PC-3 (cell line): Measurements from ENCODE around the gene TTC6. TPM values are rescaled to one million over a fixed set of nuclear protein-coding genes. Genes with fewer than 3 reads are reported as not detected.

Experiments
- ATAC-seq: fragments of 200-7000 bp; cut with Tn5 transposase; 2 replicates; pipeline ENCODE4 v1.9.1; 2020; ENCODE audit warnings: mild to moderate bottlenecking, moderate library complexity
- BruUV-seq: library from RNA; stranded (reverse); fragments of 400-500 nt; replicated peaks from 2 replicates; lab custom pipeline; 2021; lab: Mats Ljungman, UMichigan
- CTCF ChIA-PET: fragments of 300-600 bp; sonication (Branson Sonifier 250); formaldehyde crosslinking; loops from one replicate; lab custom pipeline; 2022; ENCODE audit warnings: antibody characterized with exemption; lab: Charles Lee
- POLR2A ChIA-PET: fragments of 300-600 bp; sonication (Branson Sonifier 250); formaldehyde crosslinking; loops from one replicate; lab custom pipeline; 2022; ENCODE audit warnings: antibody characterized with exemption; ENCODE audit not compliant: unreplicated experiment; lab: Charles Lee
- DNase-seq: peaks from one replicate; pipeline ENCODE4 v3.0.0-alpha.2; 2015
- H2AFZ ChIP-seq: fragments of 300-600 bp; sonication (generic); 2 replicates; pipeline ENCODE4 v1.6.0; 2016; ENCODE audit warnings: antibody characterized with exemption, low read length
- H3F3A ChIP-seq: fragments of 300-600 bp; sonication (generic); one replicate; pipeline ENCODE4 v1.6.0; 2017; ENCODE audit warnings: antibody characterized with exemption, low read length, control low read depth, mild to moderate bottlenecking; ENCODE audit not compliant: unreplicated experiment
- H3K27ac ChIP-seq: fragments of 300-600 bp; sonication (generic); 2 replicates; pipeline ENCODE4 v1.5.1; 2016; ENCODE audit warnings: mild to moderate bottlenecking, low read length
- H3K27me3 ChIP-seq: fragments of 300-600 bp; sonication (generic); 2 replicates; pipeline ENCODE4 v1.6.1; 2016; ENCODE audit warnings: low read length, mixed read lengths
- H3K36me3 ChIP-seq: fragments of 300-600 bp; sonication (generic); 2 replicates; pipeline ENCODE4 v1.6.1; 2016; ENCODE audit warnings: low read depth, mixed run types, low read length, mixed read lengths
- H3K4me1 ChIP-seq: fragments of 300-600 bp; sonication (generic); 2 replicates; pipeline ENCODE4 v1.5.1; 2016; ENCODE audit warnings: low read length; ENCODE audit not compliant: insufficient read depth
- H3K4me2 ChIP-seq: fragments of 300-600 bp; sonication (generic); 2 replicates; pipeline ENCODE4 v1.6.0; 2016; ENCODE audit warnings: low read length
- H3K4me3 ChIP-seq: fragments of 300-600 bp; sonication (generic); 2 replicates; pipeline ENCODE4 v1.5.1; 2016; ENCODE audit warnings: mild to moderate bottlenecking, low read length, mixed read lengths
- H3K79me2 ChIP-seq: fragments of 300-600 bp; sonication (generic); 2 replicates; pipeline ENCODE4 v1.6.1; 2017; ENCODE audit warnings: low read length, mixed read lengths
- H3K9ac ChIP-seq: fragments of 300-600 bp; sonication (generic); 2 replicates; pipeline ENCODE4 v1.6.0; 2016; ENCODE audit warnings: mild to moderate bottlenecking, low read length
- H3K9me2 ChIP-seq: fragments of 300-600 bp; sonication (generic); replicated peaks from 2 replicates; pipeline ENCODE4 v1.6.1; 2016; ENCODE audit warnings: mixed run types, low read length, mixed read lengths
- H3K9me3 ChIP-seq: fragments of 300-600 bp; sonication (generic); 2 replicates; pipeline ENCODE4 v1.6.1; 2016; ENCODE audit warnings: low read length, mixed read lengths
- H4K20me1 ChIP-seq: fragments of 300-600 bp; sonication (generic); 2 replicates; pipeline ENCODE4 v1.6.1; 2016; ENCODE audit warnings: low read length, mixed read lengths
- EZH2 ChIP-seq: fragments of 300-600 bp; sonication (generic); IDR thresholded peaks from one replicate; pipeline ENCODE4 v1.6.1; 2017; ENCODE audit warnings: antibody characterized with exemption, mild to moderate bottlenecking, low read length; ENCODE audit not compliant: unreplicated experiment
- EZH2phosphoT487 ChIP-seq: fragments of 300-600 bp; sonication (generic); IDR thresholded peaks from 2 replicates; pipeline ENCODE4 v1.6.1; 2018; ENCODE audit warnings: mild to moderate bottlenecking, antibody characterized with exemption, low read length, borderline replicate concordance
- intact Hi-C: fragments of 100-400 bp; cut with micrococcal nuclease; formaldehyde crosslinking; loops from 2 replicates; pipeline ENCODE4 v1.9.0; 2023
- total RNA-seq: library from RNA; depleted of rRNA; stranded (reverse); fragments of >200 nt; gene quantifications from 2 replicates; pipeline ENCODE4 v1.2.3, GENCODE V29; 2014
- TF ChIP-seq, protein P1 (sequence below): fragments of 300-600 bp; sonication (generic); conservative IDR thresholded peaks from 2 replicates; pipeline ENCODE4 v1.5.1; 2017; ENCODE audit warnings: antibody characterized with exemption, low read depth, mild to moderate bottlenecking, low read length

TTC6 gene
- total RNA-seq, 1 experiment from 2014 or later: 13.4 TPM

DNA sequence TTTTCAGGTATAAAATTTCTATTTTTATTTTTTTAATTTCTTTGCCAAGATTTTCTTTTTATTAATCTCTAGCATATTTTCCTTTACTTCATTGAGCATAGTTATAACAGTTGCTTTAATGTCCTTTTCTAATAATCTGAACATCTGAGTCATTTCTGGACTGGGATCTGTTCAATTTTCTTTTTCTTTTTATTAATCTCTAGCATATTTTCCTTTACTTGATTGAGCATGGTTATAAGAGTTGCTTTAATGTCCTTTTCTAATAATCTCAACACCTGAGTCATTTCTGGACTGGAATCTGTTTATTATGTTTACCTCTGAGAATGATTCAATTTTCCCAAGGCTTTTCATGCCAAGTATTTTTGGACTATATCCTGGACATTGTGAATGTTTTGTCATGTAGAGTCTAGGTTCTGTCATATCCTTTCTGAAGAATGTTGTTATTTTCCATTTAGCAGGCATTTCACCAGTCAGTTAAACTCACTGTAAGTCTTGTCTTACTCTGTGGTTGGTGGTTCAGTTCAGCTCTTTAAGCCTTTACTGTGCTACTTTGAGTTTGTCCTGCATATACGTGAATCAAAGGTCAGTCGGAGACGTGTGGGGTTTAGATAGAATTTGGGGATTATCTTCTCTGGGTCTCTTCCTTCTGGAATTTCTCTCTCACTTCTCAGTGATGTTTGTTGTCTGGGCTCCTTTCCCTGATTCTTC is 20.3 kb downstream of the TTC6 start:
- Histone ChIP-seq H3K4me3 (no peak overlapping the region), H3K36me3 (peaks cover 38% of the 10 kb centered on the region), H3K27ac (peak overlapping the region; percentile 49), H3K79me2 (no peaks in the 10 kb centered on the region), H3K9ac (no peak overlapping the region), H3K9me3 (peaks cover 27% of the 10 kb centered on the region), H3K4me1 (peaks cover 3% of the 10 kb centered on the region; the same call in 1 of the 2 replicates), H3K9me2 (no peaks in the 10 kb centered on the region), H4K20me1 (no peaks in the 10 kb centered on the region), H2AFZ (no peak overlapping the region), H3F3A (peaks cover 3% of the 10 kb centered on the region), H3K27me3 (no peaks in the 10 kb centered on the region), H3K4me2 (no peak overlapping the region)
- ATAC-seq: peak; percentile 51; the same call in 1 of the 2 replicates
- TF ChIP-seq, protein P1, sequence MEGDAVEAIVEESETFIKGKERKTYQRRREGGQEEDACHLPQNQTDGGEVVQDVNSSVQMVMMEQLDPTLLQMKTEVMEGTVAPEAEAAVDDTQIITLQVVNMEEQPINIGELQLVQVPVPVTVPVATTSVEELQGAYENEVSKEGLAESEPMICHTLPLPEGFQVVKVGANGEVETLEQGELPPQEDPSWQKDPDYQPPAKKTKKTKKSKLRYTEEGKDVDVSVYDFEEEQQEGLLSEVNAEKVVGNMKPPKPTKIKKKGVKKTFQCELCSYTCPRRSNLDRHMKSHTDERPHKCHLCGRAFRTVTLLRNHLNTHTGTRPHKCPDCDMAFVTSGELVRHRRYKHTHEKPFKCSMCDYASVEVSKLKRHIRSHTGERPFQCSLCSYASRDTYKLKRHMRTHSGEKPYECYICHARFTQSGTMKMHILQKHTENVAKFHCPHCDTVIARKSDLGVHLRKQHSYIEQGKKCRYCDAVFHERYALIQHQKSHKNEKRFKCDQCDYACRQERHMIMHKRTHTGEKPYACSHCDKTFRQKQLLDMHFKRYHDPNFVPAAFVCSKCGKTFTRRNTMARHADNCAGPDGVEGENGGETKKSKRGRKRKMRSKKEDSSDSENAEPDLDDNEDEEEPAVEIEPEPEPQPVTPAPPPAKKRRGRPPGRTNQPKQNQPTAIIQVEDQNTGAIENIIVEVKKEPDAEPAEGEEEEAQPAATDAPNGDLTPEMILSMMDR: no peak
- DNase-seq: peak; percentile 62
- BruUV-seq: no TSS peak
- CTCF ChIA-PET: no interaction called here
- POLR2A ChIA-PET: no interaction called here
- intact Hi-C loops: no loop called here

DNA sequence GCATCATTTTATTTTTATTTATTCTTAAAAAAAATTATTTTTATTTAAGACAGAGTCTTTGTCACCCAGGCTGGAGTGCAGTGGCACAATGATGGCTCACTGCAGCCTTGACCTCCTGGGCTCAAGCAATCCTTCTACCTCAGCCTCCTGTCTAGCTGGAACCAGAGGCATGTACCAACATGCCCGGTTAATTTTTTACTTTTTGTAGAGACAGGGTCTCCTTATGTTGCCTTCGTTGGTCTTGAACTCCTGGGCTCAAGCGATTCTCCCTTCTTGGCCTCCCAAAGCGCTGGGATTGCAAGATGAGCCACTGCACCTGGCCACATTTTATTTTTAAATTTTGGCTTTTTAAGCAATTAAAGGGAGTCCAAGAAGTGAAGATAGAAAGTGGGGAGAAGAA is 21.4 kb downstream of the TTC6 start:
- no peak overlapping the region for H3K4me3 ChIP-seq
- H4K20me1 ChIP-seq: no peaks in the 10 kb centered on the region
- no peaks in the 10 kb centered on the region for H3K9me2 ChIP-seq
- ATAC-seq (no peak), DNase-seq (no peak)
- H3K4me2 ChIP-seq: no peak overlapping the region
- no TSS peak for BruUV-seq
- H3K4me1 ChIP-seq: peaks cover 5% of the 10 kb centered on the region; the same call in 1 of the 2 replicates
- peaks cover 3% of the 10 kb centered on the region for H3F3A ChIP-seq
- ChIA-PET CTCF (no interaction called here), POLR2A (no interaction called here)
- H3K27ac ChIP-seq: no peak overlapping the region
- H3K79me2 ChIP-seq: no peaks in the 10 kb centered on the region
- H3K9me3 ChIP-seq: peaks cover 27% of the 10 kb centered on the region
- H2AFZ ChIP-seq: no peak overlapping the region
- TF ChIP-seq EZH2phosphoT487: no peak
- TF ChIP-seq EZH2: no peak
- TF ChIP-seq, protein P1: no peak
- intact Hi-C loops: no loop called here
- H3K9ac ChIP-seq: no peak overlapping the region
- H3K27me3 ChIP-seq: no peaks in the 10 kb centered on the region
- H3K36me3 ChIP-seq: peaks cover 34% of the 10 kb centered on the region

DNA sequence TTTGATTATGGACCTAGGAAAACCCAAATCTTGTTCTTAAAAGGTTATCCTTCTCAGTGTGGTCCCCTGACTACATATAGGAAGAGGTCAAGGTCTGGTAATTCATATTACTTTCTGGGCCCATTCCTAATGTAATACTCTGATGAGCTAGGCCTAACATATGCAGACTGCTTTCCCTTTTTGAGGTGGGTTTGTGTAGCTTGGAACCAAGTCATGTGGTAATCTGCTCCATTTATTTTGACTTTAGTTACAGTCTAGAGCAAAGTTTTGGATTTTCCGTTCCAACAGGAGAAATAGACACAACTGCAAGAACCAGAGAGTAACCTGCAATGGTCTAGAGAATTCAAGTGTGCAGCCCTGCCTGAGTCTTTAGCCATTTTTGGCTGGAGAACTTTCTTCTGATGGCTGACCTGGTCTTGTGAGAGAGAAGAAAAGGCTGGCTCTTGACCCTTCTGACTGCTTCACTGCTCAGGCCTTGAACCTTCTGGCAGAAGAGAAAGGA is 22.5 kb downstream of the TTC6 start:
- no peak overlapping the region for H3K9ac ChIP-seq
- no peak for TF ChIP-seq EZH2phosphoT487
- TF ChIP-seq, protein P1: no peak
- no peak for TF ChIP-seq EZH2
- peaks cover 9% of the 10 kb centered on the region for H3K4me1 ChIP-seq
- no peak overlapping the region for H2AFZ ChIP-seq
- no peak for ATAC-seq
- H3K79me2 ChIP-seq: no peaks in the 10 kb centered on the region
- H3K27ac ChIP-seq: no peak overlapping the region
- intact Hi-C loops: no loop called here
- H3K9me3 ChIP-seq: peaks cover 27% of the 10 kb centered on the region
- no peak overlapping the region for H3K4me3 ChIP-seq
- no peaks in the 10 kb centered on the region for H3K27me3 ChIP-seq
- H3K4me2 ChIP-seq: no peak overlapping the region
- H3F3A ChIP-seq: peaks cover 3% of the 10 kb centered on the region
- H3K9me2 ChIP-seq: no peaks in the 10 kb centered on the region
- ChIA-PET CTCF (no interaction called here), POLR2A (interaction anchor here (0.6 kb wide), 1 partner anchor 208 kb away, joined by 4 read pairs; no protein-coding TSS in a partner anchor)
- BruUV-seq: no TSS peak
- no peak for DNase-seq
- H4K20me1 ChIP-seq: no peaks in the 10 kb centered on the region
- peaks cover 27% of the 10 kb centered on the region for H3K36me3 ChIP-seq
